Activated B cell treated with CpG ODN at 0.5 μM for 24 hours (primary cell): ENCODE data around the gene MAML3. TPM values are rescaled to one million over a fixed set of nuclear protein-coding genes. Genes with fewer than 3 reads are reported as not detected.

Source experiments
- ATAC-seq: fragments of 200-7000 bp; cut with Tn5 transposase; one replicate; pipeline ENCODE4 v1.10.0; 2021; ENCODE audit warnings: low read depth, mild to moderate bottlenecking, moderate library complexity
- CTCF ChIA-PET: fragments of 350-600 bp; sonication (Branson Sonifier 250); formaldehyde crosslinking; loops from one replicate; lab custom pipeline; 2021; ENCODE audit warnings: antibody characterized with exemption; lab: Charles Lee
- POLR2A ChIA-PET: fragments of 350-600 bp; sonication (Branson Sonifier 250); formaldehyde crosslinking; loops from one replicate; lab custom pipeline; 2021; ENCODE audit warnings: antibody characterized with exemption; lab: Charles Lee
- DNase-seq: peaks from one replicate; pipeline ENCODE4 v3.0.0; 2022
- H3K27ac Mint-ChIP-seq: one replicate; pipeline ENCODE4 v1.8.0; 2020; ENCODE audit warnings: mixed read lengths
- H3K27me3 Mint-ChIP-seq: one replicate; pipeline ENCODE4 v1.8.0; 2021; ENCODE audit warnings: mixed read lengths
- H3K36me3 Mint-ChIP-seq: one replicate; pipeline ENCODE4 v1.8.0; 2021; ENCODE audit warnings: low read depth, mixed read lengths
- H3K4me1 Mint-ChIP-seq: one replicate; pipeline ENCODE4 v1.8.0; 2021; ENCODE audit warnings: mixed read lengths
- H3K4me3 Mint-ChIP-seq: one replicate; pipeline ENCODE4 v1.8.0; 2020; ENCODE audit warnings: mild to moderate bottlenecking, mixed read lengths
- H3K9me3 Mint-ChIP-seq: one replicate; pipeline ENCODE4 v1.8.0; 2020; ENCODE audit warnings: mixed read lengths
- intact Hi-C: fragments of 100-400 bp; cut with micrococcal nuclease; formaldehyde crosslinking; loops from one replicate; pipeline ENCODE4 v1.15.1; 2024
- total RNA-seq: library from RNA; stranded (reverse); gene quantifications from 2 replicates; pipeline ENCODE4 v1.2.3, GENCODE V29; 2022
- TF ChIP-seq, protein P1 (sequence below): fragments of 200-600 bp; IDR thresholded peaks from one replicate; pipeline ENCODE4 v1.8.0; 2022; ENCODE audit warnings: antibody characterized with exemption, mild to moderate bottlenecking

Gene MAML3
- total RNA-seq, 1 donor from 2014 or later = 2.6 TPM

DNA sequence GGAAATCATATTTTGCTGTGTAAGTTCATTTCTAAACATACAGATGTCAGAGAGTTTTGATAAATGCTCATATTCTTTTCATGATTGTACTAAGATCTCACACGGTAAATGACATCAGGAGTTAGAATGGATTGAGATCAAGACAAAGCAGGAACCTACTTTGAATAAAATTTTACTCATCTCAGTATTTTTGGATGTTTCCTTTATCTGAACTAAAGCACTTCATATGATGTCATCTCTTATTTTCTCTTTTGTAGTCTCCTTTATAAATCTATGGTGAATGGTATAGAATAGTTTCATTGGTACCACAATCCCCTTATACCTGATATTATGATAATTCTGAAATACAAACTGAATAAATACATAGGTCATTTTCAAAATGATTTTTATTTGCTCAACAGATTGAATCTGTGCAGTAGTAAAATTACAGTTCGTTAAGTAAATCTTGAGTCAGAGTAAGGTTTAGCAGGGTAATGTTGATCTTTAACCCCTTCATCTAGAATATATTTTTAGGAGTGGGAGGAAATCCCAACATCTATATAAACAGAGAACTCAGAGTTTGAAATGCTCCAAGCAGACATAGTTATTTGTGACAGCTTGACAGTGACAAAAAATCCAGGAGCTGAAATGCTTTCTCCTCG lies 308.4 kb downstream of the MAML3 start:
- no peak for ATAC-seq
- CTCF ChIA-PET = no interaction called here

DNA sequence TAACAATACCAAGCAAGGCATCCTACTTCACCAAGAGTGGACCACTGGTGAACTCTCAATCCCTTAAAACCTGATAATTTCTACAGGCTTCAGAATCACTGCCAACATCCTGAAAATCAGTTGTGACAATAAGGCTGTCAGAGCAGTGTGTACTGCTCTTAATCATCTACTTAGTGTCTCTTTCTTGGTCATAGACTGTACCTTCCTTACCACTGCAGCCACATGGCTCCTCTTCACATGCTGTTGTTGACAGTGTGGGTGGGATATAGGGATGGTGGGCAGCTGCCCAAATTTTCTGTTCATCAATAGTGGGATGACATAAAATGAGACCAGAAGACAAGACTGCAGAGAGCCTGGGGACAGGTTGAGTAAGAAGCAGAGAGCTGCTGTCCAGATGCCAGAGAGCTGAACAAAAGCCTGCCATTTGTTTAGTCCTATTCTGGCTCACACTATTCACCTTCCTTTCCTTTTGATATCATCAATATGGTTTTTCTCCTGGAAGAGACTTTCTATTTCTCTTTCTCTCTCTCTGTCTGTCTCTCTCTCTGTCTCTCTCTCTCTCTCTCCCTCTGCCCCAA lies 309.4 kb downstream of the MAML3 start:
- no peak overlapping the region for H3K27ac Mint-ChIP-seq
- H3K4me1 Mint-ChIP-seq = no peaks in the 10 kb centered on the region
- CTCF ChIA-PET = no interaction called here
- POLR2A ChIA-PET = no interaction called here
- no peaks in the 10 kb centered on the region for H3K27me3 Mint-ChIP-seq
- no peak for DNase-seq
- no peak overlapping the region for H3K4me3 Mint-ChIP-seq
- TF ChIP-seq, protein P1, sequence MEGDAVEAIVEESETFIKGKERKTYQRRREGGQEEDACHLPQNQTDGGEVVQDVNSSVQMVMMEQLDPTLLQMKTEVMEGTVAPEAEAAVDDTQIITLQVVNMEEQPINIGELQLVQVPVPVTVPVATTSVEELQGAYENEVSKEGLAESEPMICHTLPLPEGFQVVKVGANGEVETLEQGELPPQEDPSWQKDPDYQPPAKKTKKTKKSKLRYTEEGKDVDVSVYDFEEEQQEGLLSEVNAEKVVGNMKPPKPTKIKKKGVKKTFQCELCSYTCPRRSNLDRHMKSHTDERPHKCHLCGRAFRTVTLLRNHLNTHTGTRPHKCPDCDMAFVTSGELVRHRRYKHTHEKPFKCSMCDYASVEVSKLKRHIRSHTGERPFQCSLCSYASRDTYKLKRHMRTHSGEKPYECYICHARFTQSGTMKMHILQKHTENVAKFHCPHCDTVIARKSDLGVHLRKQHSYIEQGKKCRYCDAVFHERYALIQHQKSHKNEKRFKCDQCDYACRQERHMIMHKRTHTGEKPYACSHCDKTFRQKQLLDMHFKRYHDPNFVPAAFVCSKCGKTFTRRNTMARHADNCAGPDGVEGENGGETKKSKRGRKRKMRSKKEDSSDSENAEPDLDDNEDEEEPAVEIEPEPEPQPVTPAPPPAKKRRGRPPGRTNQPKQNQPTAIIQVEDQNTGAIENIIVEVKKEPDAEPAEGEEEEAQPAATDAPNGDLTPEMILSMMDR = no peak
- no peak for ATAC-seq
- no peaks in the 10 kb centered on the region for H3K9me3 Mint-ChIP-seq
- intact Hi-C loops = no loop called here
- no peaks in the 10 kb centered on the region for H3K36me3 Mint-ChIP-seq

More for the DNA sequence above, 308.4 kb downstream of the MAML3 start:
- Mint-ChIP-seq H3K27me3 (no peaks in the 10 kb centered on the region), H3K36me3 (no peaks in the 10 kb centered on the region), H3K4me1 (no peaks in the 10 kb centered on the region), H3K9me3 (no peaks in the 10 kb centered on the region), H3K27ac (no peak overlapping the region), H3K4me3 (no peak overlapping the region)
- POLR2A ChIA-PET = no interaction called here
- no peak for DNase-seq
- TF ChIP-seq, protein P1 = no peak
- intact Hi-C loops = no loop called here

DNA sequence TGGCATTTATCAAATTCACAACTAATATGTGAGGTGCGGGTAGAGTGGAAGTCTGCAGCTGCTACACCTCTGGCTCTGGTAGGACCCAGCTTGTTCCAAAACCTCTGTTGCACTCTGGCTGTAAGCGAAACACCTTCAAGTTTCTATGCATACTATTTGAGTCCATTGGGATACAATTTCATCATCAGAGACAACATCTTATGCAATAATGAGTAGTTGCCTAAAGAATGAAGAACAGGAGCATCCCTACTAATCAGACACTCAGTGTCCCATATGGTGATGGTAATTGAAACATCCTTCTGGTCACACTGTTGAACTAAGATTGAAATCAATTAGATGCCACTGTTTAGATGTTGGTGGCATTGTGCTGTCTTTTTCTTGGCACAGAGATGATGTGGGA lies 309.9 kb downstream of the MAML3 start:
- H3K4me1 Mint-ChIP-seq = no peaks in the 10 kb centered on the region
- no peak overlapping the region for H3K27ac Mint-ChIP-seq
- H3K36me3 Mint-ChIP-seq = no peaks in the 10 kb centered on the region
- no peaks in the 10 kb centered on the region for H3K9me3 Mint-ChIP-seq
- intact Hi-C loops = no loop called here
- ChIA-PET POLR2A (no interaction called here), CTCF (no interaction called here)
- TF ChIP-seq, protein P1 = no peak
- no peak overlapping the region for H3K4me3 Mint-ChIP-seq
- ATAC-seq = no peak
- H3K27me3 Mint-ChIP-seq = no peaks in the 10 kb centered on the region
- DNase-seq = no peak

DNA sequence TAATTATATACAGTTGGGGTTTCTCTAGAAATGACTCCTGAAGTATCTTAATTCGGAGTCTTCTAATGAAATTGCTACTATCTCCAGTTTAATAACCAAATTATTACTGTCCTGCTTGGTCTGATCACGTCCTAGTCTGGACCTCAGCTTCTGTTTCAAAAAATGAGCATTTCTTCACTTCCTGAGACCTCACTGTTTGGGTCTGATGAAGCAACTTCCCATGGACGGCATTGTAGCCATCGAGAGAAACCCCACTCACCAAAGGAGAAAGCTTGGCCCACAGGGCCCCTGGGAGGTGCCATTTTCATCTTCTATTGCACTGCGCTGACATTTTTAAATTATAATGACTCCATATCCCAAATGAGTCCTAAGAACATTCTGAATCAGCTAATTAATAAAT lies 310.3 kb downstream of the MAML3 start:
- DNase-seq = no peak
- Mint-ChIP-seq H3K36me3 (no peaks in the 10 kb centered on the region), H3K27ac (no peak overlapping the region), H3K4me3 (no peak overlapping the region), H3K27me3 (no peaks in the 10 kb centered on the region), H3K4me1 (no peaks in the 10 kb centered on the region), H3K9me3 (no peaks in the 10 kb centered on the region)
- ChIA-PET CTCF (no interaction called here), POLR2A (no interaction called here)
- intact Hi-C loops = no loop called here
- TF ChIP-seq, protein P1 = no peak
- ATAC-seq = no peak

DNA sequence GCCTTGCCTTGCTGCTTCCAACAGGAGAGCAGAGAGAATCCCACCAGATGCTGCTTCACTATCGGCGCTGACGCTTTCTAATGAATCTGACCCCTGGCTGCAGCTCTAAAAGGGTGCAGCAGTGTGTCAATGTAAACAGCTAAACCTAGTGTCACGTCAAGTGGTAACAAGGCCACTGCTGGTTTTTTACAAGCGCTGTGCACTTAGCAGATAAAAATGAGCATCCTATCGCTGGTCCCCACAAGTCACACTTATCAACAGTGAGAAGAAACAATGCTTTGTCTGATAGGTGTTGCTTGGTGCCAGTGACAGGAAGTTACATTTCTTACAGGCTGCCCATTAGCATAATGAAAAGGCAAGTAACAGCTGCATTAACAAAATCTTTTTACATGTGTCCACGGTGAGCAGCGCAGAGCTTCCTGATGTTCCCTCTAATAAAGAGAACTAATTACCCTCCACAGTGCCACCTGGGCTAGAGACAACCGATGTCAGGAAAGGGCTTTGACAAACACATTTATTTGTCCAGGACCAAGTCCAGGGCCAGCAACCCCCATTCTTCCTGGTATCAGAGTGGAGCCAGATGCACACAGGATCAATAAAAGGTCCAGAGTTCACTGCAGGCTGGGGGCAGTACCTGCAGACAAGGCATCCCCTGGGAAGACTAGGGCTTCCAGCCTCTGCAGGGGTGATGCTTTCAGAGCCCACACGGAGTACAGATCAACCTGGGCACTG lies 312.4 kb downstream of the MAML3 start:
- no peaks in the 10 kb centered on the region for H3K9me3 Mint-ChIP-seq
- POLR2A ChIA-PET = no interaction called here
- no peak for DNase-seq

More for the DNA sequence above, 312.4 kb downstream of the MAML3 start:
- intact Hi-C loops = no loop called here
- CTCF ChIA-PET = interaction anchor here (0.6 kb wide), 1 partner anchor 102 kb away, joined by 3 read pairs; no protein-coding TSS in a partner anchor
- Mint-ChIP-seq H3K27ac (no peak overlapping the region), H3K36me3 (no peaks in the 10 kb centered on the region), H3K4me1 (no peaks in the 10 kb centered on the region), H3K27me3 (no peaks in the 10 kb centered on the region), H3K4me3 (no peak overlapping the region)
- no peak for ATAC-seq
- TF ChIP-seq, protein P1 = no peak
